ENCODE results near the gene GORAB. TPM values are rescaled to one million over a fixed set of nuclear protein-coding genes. Genes with fewer than 3 reads are reported as not detected.

The GORAB gene
- total and polyA plus RNA-seq, 2 of the 13 experiments (the other 11 are each of a cell fraction or from before 2014, with no cell fraction given), result 6.6 to 9.2 TPM

DNA sequence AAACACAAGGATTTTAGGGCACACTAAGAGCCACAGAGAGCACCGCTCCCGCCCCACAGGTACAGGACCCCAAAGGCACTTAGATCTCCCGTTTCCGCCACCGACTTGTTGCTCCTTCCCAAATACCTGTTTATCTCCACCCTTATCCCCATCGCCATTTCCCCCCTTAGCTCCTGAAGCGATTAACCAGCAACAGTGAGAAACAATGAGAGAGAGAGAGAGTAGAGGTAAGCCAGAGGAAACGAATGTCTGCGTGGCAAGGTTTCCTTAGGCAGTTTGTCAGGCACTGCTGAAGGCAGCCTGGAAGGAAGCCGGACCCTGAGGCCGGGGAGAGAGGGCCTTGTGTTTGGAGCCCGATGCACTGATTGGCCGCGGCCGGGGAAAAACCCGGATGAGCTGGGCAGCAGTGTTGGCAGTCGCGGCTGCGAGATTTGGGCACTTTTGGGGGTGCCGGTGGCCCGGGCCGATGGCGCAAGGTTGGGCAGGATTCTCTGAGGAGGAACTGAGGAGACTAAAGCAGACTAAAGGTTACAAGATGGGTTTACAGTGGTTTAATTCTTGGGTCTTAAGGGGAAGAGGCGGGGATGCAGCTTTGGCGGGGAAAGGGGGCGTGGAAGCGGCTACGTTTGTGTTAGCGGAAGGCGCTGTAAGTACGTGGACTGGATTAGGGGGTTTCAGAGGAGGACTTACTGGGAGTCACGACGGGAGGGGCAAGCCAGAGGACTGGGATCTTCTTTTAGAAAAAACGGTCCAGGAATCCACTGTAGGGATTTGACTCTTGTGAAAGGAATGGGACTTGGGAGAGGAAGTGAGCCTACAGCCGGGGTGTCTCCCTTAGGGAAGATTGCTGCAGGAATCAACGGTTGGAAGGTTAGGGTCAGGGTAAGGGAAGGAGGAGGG is at the start of gene GORAB (continued):
- no peak for TF ChIP-seq ZBTB26 (CRISPR knock-in tag; IDR thresholded peaks at IDR 0.05; ENCODE audit: borderline replicate concordance)
- TF ChIP-seq, protein P1, sequence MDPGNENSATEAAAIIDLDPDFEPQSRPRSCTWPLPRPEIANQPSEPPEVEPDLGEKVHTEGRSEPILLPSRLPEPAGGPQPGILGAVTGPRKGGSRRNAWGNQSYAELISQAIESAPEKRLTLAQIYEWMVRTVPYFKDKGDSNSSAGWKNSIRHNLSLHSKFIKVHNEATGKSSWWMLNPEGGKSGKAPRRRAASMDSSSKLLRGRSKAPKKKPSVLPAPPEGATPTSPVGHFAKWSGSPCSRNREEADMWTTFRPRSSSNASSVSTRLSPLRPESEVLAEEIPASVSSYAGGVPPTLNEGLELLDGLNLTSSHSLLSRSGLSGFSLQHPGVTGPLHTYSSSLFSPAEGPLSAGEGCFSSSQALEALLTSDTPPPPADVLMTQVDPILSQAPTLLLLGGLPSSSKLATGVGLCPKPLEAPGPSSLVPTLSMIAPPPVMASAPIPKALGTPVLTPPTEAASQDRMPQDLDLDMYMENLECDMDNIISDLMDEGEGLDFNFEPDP (CRISPR knock-in tag; conservative IDR thresholded peaks at IDR 0.05), result no peak
- TF ChIP-seq BORCS8-MEF2B (CRISPR knock-in tag; IDR thresholded peaks at IDR 0.05), result 0 out of 2 replicates have a peak, but pooled peaks have one; percentile 63
- TF ChIP-seq HOXA9 (CRISPR knock-in tag; IDR thresholded peaks at IDR 0.05; ENCODE audit: borderline replicate concordance), result 0 out of 2 replicates have a peak, but pooled peaks have one; percentile 65
- no peak for TF ChIP-seq CEBPG (CRISPR knock-in tag; IDR thresholded peaks at IDR 0.05)
- TF ChIP-seq TOE1 (CRISPR knock-in tag; IDR thresholded peaks at IDR 0.05), result no peak
- TF ChIP-seq ZNF782 (CRISPR knock-in tag; IDR thresholded peaks at IDR 0.05; ENCODE audit: borderline replicate concordance), result peak; percentile 72; the same call in 1 of the 2 replicates
- TF ChIP-seq YEATS4 (CRISPR knock-in tag; IDR thresholded peaks at IDR 0.05; ENCODE audit: borderline replicate concordance), result peak; percentile 91
- TF ChIP-seq TEAD2 (CRISPR knock-in tag; IDR thresholded peaks at IDR 0.05), result no peak
- TF ChIP-seq NFRKB (IDR thresholded peaks at IDR 0.05), result no peak
- 0 out of 2 replicates have a peak, but pooled peaks have one; percentile 58 for TF ChIP-seq ZNF572 (CRISPR knock-in tag; IDR thresholded peaks at IDR 0.05)
- TF ChIP-seq KMT2B (CRISPR knock-in tag; IDR thresholded peaks at IDR 0.05), result peak; percentile 77
- TF ChIP-seq, protein P2, sequence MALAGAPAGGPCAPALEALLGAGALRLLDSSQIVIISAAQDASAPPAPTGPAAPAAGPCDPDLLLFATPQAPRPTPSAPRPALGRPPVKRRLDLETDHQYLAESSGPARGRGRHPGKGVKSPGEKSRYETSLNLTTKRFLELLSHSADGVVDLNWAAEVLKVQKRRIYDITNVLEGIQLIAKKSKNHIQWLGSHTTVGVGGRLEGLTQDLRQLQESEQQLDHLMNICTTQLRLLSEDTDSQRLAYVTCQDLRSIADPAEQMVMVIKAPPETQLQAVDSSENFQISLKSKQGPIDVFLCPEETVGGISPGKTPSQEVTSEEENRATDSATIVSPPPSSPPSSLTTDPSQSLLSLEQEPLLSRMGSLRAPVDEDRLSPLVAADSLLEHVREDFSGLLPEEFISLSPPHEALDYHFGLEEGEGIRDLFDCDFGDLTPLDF (CRISPR knock-in tag; IDR thresholded peaks at IDR 0.05), result peak; percentile 70; the same call in 1 of the 2 replicates
- peak; percentile 76 for TF ChIP-seq SALL1 (CRISPR knock-in tag; IDR thresholded peaks at IDR 0.05)
- 0 out of 2 replicates have a peak, but pooled peaks have one; percentile 31 for TF ChIP-seq ZNF558 (CRISPR knock-in tag; IDR thresholded peaks at IDR 0.05; ENCODE audit: borderline replicate concordance)
- TF ChIP-seq ZNF350 (CRISPR knock-in tag; IDR thresholded peaks at IDR 0.05; ENCODE audit: borderline replicate concordance, low read depth), result peak; percentile 61; the same call in 1 of the 2 replicates
- TF ChIP-seq ZMYM4 (CRISPR knock-in tag; IDR thresholded peaks at IDR 0.05), result peak; percentile 89
- TF ChIP-seq ZNF556 (CRISPR knock-in tag; IDR thresholded peaks at IDR 0.05; ENCODE audit: borderline replicate concordance), result peak; percentile 65; the same call in 1 of the 2 replicates
- TF ChIP-seq, protein P3, sequence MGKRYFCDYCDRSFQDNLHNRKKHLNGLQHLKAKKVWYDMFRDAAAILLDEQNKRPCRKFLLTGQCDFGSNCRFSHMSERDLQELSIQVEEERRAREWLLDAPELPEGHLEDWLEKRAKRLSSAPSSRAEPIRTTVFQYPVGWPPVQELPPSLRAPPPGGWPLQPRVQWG (CRISPR knock-in tag; IDR thresholded peaks at IDR 0.05; ENCODE audit: borderline replicate concordance, low read depth), result no peak
- peak; percentile 88; the same call in 1 of the 2 replicates for TF ChIP-seq WIZ (CRISPR knock-in tag; IDR thresholded peaks at IDR 0.05)
- no peak for TF ChIP-seq ZBTB8A (CRISPR knock-in tag; IDR thresholded peaks at IDR 0.05; ENCODE audit: borderline replicate concordance, low read depth)
- TF ChIP-seq TCF12 (IDR thresholded peaks at IDR 0.05), result no peak
- TF ChIP-seq TCF12 (CRISPR knock-in tag; IDR thresholded peaks at IDR 0.05), result no peak
- no peak for TF ChIP-seq ZFP36L2 (CRISPR knock-in tag; IDR thresholded peaks at IDR 0.05)
- 0 out of 2 replicates have a peak, but pooled peaks have one; percentile 47 for TF ChIP-seq ZBTB38 (CRISPR knock-in tag; IDR thresholded peaks at IDR 0.05)
- 0 out of 2 replicates have a peak, but pooled peaks have one; percentile 34 for TF ChIP-seq ZNF430 (CRISPR knock-in tag; IDR thresholded peaks at IDR 0.05)
- TF ChIP-seq SALL2 (CRISPR knock-in tag; IDR thresholded peaks at IDR 0.05), result no peak

All from HepG2 (cell line).